DOHH2 (cell line): Measurements from ENCODE around the gene MRPL44.
A peak's percentile ranks its signal among the peaks of the same experiment; 100 is the strongest.

ENCODE experiments used
- H3F3A ChIP-seq: fragments of 200-600 bp; sonication (generic), shearing (Covaris generic); 2 replicates; pipeline ENCODE4 v1.6.0; 2016; ENCODE audit warnings: antibody characterized with exemption, mild to moderate bottlenecking; ENCODE audit not compliant: control insufficient read depth, insufficient read depth
- H3K27ac ChIP-seq: fragments of 200-600 bp; sonication (generic); 2 replicates; pipeline ENCODE4 v1.5.1; 2014; ENCODE audit warnings: low read depth, mild to moderate bottlenecking, low read length, moderate library complexity
- H3K27me3 ChIP-seq: fragments of 200-600 bp; sonication (generic); 2 replicates; pipeline ENCODE4 v1.6.1; 2014; ENCODE audit warnings: mild to moderate bottlenecking, low read length, mixed read lengths; ENCODE audit not compliant: control insufficient read depth
- H3K36me3 ChIP-seq: fragments of 200-600 bp; sonication (generic); 2 replicates; pipeline ENCODE4 v1.6.1; 2014; ENCODE audit warnings: mild to moderate bottlenecking, low read length, moderate library complexity, mixed read lengths; ENCODE audit not compliant: control insufficient read depth
- H3K4me1 ChIP-seq: fragments of 200-600 bp; sonication (generic); 2 replicates; pipeline ENCODE4 v1.6.1; 2014; ENCODE audit warnings: mild to moderate bottlenecking, low read length, mixed read lengths; ENCODE audit not compliant: control insufficient read depth
- H3K4me2 ChIP-seq: fragments of 200-600 bp; sonication (generic); 2 replicates; pipeline ENCODE4 v1.6.0; 2014; ENCODE audit warnings: mild to moderate bottlenecking, low read length, moderate library complexity
- H3K4me3 ChIP-seq: fragments of 200-600 bp; sonication (generic); 2 replicates; pipeline ENCODE4 v1.5.1; 2014; ENCODE audit warnings: mild to moderate bottlenecking, low read length, mixed read lengths
- H3K79me2 ChIP-seq: fragments of 200-600 bp; sonication (generic); 2 replicates; pipeline ENCODE4 v1.6.1; 2014; ENCODE audit warnings: mild to moderate bottlenecking, low read length, mixed read lengths; ENCODE audit not compliant: control insufficient read depth
- H3K9me2 ChIP-seq: fragments of 200-600 bp; sonication (generic); replicated peaks from 2 replicates; pipeline ENCODE4 v1.6.1; 2014; ENCODE audit warnings: mild to moderate bottlenecking, low read length, mixed read lengths; ENCODE audit not compliant: control insufficient read depth
- H3K9me3 ChIP-seq: fragments of 200-600 bp; sonication (generic); 2 replicates; pipeline ENCODE4 v1.6.1; 2014; ENCODE audit warnings: antibody characterized with exemption, low read length, mixed read lengths; ENCODE audit not compliant: control insufficient read depth, insufficient read depth
- H4K20me1 ChIP-seq: fragments of 200-600 bp; sonication (generic); 2 replicates; pipeline ENCODE4 v1.6.0; 2014; ENCODE audit warnings: low read depth, mild to moderate bottlenecking, antibody characterized with exemption, low read length, moderate library complexity; ENCODE audit not compliant: control insufficient read depth, insufficient read depth
- EZH2phosphoT487 ChIP-seq: fragments of 200-600 bp; sonication (generic); IDR thresholded peaks from 2 replicates; pipeline ENCODE4 v1.6.1; 2017; ENCODE audit warnings: borderline replicate concordance, mild to moderate bottlenecking, antibody characterized with exemption, low read length, moderate library complexity, mixed read lengths
- TF ChIP-seq, protein P1 (sequence below): fragments of 200-600 bp; sonication (generic); IDR thresholded peaks from one replicate; pipeline ENCODE4 v1.5.1; 2014; ENCODE audit warnings: antibody characterized with exemption, mild to moderate bottlenecking, low read depth, low read length; ENCODE audit not compliant: poor library complexity, severe bottlenecking

The MRPL44 gene

GRCh38 chr2:223957092-223957851, at the start of gene MRPL44:
Gene MRPL44, plus strand, starts transcription at chr2:223957463. Its CDS starts 10 bp downstream, at chr2:223957473.
- Histone ChIP-seq H3K36me3 (peaks cover 39% of the 10 kb centered on the region), H3K4me1 (peaks cover 58% of the 10 kb centered on the region), H3F3A (no peaks in the 10 kb centered on the region), H3K9me3 (no peaks in the 10 kb centered on the region), H3K9me2 (no peaks in the 10 kb centered on the region), H3K27ac (peak within 1 kb of the TSS; percentile 32), H4K20me1 (peaks cover 17% of the 10 kb centered on the region; the same call in 1 of the 2 replicates), H3K27me3 (no peaks in the 10 kb centered on the region), H3K4me3 (peak within 1 kb of the TSS; percentile 86), H3K4me2 (peak within 1 kb of the TSS; percentile 85), H3K79me2 (peaks cover 50% of the 10 kb centered on the region)
- no peak for TF ChIP-seq EZH2phosphoT487
- TF ChIP-seq, protein P1, sequence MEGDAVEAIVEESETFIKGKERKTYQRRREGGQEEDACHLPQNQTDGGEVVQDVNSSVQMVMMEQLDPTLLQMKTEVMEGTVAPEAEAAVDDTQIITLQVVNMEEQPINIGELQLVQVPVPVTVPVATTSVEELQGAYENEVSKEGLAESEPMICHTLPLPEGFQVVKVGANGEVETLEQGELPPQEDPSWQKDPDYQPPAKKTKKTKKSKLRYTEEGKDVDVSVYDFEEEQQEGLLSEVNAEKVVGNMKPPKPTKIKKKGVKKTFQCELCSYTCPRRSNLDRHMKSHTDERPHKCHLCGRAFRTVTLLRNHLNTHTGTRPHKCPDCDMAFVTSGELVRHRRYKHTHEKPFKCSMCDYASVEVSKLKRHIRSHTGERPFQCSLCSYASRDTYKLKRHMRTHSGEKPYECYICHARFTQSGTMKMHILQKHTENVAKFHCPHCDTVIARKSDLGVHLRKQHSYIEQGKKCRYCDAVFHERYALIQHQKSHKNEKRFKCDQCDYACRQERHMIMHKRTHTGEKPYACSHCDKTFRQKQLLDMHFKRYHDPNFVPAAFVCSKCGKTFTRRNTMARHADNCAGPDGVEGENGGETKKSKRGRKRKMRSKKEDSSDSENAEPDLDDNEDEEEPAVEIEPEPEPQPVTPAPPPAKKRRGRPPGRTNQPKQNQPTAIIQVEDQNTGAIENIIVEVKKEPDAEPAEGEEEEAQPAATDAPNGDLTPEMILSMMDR: no peak

DNA sequence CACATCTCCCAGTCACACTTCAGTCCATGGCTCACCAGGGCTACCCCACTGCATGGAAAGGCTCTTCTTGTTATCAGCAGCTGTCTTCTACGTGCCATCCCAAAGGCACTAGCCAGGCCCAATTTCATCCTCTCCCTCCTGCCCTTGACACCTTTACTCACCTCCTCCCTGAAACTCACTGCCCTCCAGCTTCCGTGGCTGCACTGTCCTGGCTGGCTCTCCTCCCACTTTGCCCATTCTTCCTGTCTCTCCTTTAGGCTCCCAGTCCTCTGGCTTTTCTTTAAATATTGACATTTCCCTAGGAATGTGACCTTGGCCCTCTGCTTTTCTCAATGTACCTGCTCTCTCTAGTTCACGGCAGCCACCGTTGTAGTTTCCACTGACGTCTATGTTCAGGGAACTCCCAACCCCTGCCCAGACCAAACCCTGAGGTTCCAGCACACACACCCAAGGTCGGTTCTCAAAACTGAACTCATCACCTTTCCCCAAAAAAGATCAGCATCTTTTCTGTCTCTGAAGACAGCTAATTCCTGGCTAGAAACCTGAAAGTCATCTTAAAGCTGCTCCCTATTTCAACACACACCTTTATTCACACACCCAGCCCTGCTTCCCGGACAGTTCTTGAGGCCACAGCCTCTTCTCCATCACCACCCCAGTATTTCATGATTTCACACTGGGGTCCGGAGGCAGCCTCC, 48.8 kb upstream of the MRPL44 start:
- no peak overlapping the region for H3K4me2 ChIP-seq
- TF ChIP-seq, protein P1: no peak
- no peak for TF ChIP-seq EZH2phosphoT487
- H3K27ac ChIP-seq: no peak overlapping the region

DNA sequence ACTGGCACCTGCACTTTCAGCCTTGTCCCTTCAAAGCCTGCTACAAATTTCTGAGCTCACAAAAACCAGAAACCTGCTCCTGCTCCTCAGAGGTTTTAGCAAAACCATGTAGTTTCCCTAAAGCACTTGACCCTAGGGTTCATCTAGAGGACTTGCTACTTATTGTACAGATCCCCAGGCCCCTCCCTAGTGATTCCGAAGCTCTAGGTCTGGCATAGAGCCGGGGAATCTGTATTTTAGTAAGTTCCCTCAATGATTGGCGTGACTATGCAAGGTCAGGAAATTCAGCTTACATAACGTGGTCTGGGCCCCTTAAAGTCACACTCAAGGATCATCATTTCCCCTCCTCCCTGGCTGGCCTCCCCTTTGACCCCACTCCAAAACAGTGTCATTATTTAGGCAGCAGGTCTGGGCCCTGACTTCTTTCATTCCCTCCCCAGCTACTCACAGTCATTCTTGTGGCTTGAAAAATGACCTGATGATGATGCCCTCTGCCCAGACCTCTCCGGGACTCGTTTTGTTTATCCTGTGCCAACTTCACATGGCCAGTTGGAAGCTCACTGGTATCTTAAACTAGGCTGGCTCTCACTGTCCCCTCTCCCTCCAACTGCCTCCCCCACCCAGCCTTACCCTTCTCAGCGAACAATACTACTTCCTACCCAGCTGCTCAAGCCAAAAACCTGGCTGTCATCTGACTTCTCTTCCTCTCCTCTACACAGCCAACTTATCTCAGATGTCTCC, 48.1 kb upstream of the MRPL44 start:
- no peaks in the 10 kb centered on the region for H3K4me1 ChIP-seq
- no peaks in the 10 kb centered on the region for H3K36me3 ChIP-seq
- no peak overlapping the region for H3K4me3 ChIP-seq
- H3K9me2 ChIP-seq: no peaks in the 10 kb centered on the region
- H3K4me2 ChIP-seq: no peak overlapping the region
- no peaks in the 10 kb centered on the region for H3K79me2 ChIP-seq
- H3K27me3 ChIP-seq: no peaks in the 10 kb centered on the region
- no peak overlapping the region for H3K27ac ChIP-seq
- no peaks in the 10 kb centered on the region for H4K20me1 ChIP-seq
- H3K9me3 ChIP-seq: no peaks in the 10 kb centered on the region
- H3F3A ChIP-seq: no peaks in the 10 kb centered on the region
- TF ChIP-seq, protein P1: no peak
- TF ChIP-seq EZH2phosphoT487: no peak

More for the DNA sequence above, 48.8 kb upstream of the MRPL44 start:
- no peaks in the 10 kb centered on the region for H3K36me3 ChIP-seq
- H3F3A ChIP-seq: no peaks in the 10 kb centered on the region
- no peaks in the 10 kb centered on the region for H3K79me2 ChIP-seq
- no peaks in the 10 kb centered on the region for H4K20me1 ChIP-seq
- H3K4me3 ChIP-seq: no peak overlapping the region
- H3K4me1 ChIP-seq: no peaks in the 10 kb centered on the region
- no peaks in the 10 kb centered on the region for H3K9me2 ChIP-seq
- H3K9me3 ChIP-seq: no peaks in the 10 kb centered on the region
- no peaks in the 10 kb centered on the region for H3K27me3 ChIP-seq
